HepG2 (cell line): ENCODE data around the gene LRSAM1. TPM values are rescaled to one million over a fixed set of nuclear protein-coding genes. Genes with fewer than 3 reads are reported as not detected.

ENCODE experiments used
- ATAC-seq: fragments of 200-7000 bp; cut with Tn5 transposase; 3 replicates; pipeline ENCODE4 v1.9.1; 2020; ENCODE audit warnings: mild to moderate bottlenecking, moderate library complexity
- BruUV-seq: library from RNA; stranded (reverse); fragments of 400-500 nt; replicated peaks from 2 replicates; lab custom pipeline; 2021; lab: Mats Ljungman, UMichigan
- CTCF ChIA-PET: fragments of 300-600 bp; formaldehyde crosslinking; extraction: SDS; loops from one replicate; lab custom pipeline; 2021; ENCODE audit warnings: low total read pairs, inconsistent platforms, low intra/inter-chr PET ratio; lab: Yijun Ruan, JAX
- POLR2A ChIA-PET: fragments of 350-600 bp; sonication (Branson Sonifier 250); formaldehyde crosslinking; loops from one replicate; lab custom pipeline; 2020; ENCODE audit warnings: antibody characterized with exemption, inconsistent platforms; lab: Yijun Ruan, JAX
- DNase-seq: peaks from one replicate; pipeline ENCODE4 v3.0.0-alpha.2; 2015; ENCODE audit warnings: low spot score
- FAIRE-seq: peaks from 3 replicates; lab custom pipeline; 2011; peaks lifted over from hg19 to GRCh38; lab: Jason Lieb, UNC
- H2AFZ ChIP-seq: one replicate; pipeline ENCODE4 v1.6.1; 2011; ENCODE audit warnings: low read length, inconsistent platforms
- H3K27ac ChIP-seq: fragments of 300-600 bp; 3 replicates; pipeline ENCODE4 v1.8.0; 2011; ENCODE audit warnings: mixed run types, mild to moderate bottlenecking, mixed read lengths, low read length, inconsistent platforms; ENCODE audit not compliant: insufficient read depth; ENCODE audit errors: extremely low read length
- H3K27me3 ChIP-seq, 2 experiments: fragments of 200-600 bp in 1 of 2; 2 replicates in 1 of 2; 3 replicates in 1 of 2; pipeline versions ENCODE4 v1.6.0 to v1.8.0; 2011; ENCODE audit warnings: low read length in 2 of 2, mild to moderate bottlenecking in 2 of 2, moderate library complexity in 2 of 2, inconsistent platforms in 1 of 2; ENCODE audit not compliant: insufficient read depth in 2 of 2, control insufficient read depth in 1 of 2
- H3K36me3 ChIP-seq, 2 experiments: fragments of 200-600 bp in 1 of 2; replicated peaks in 1 of 2; 2 replicates in 1 of 2; 3 replicates in 1 of 2; pipeline versions ENCODE4 v1.5.1 to v1.8.0; 2011; ENCODE audit warnings: low read length in 2 of 2, inconsistent platforms in 1 of 2; ENCODE audit not compliant: insufficient read depth in 2 of 2, control insufficient read depth in 1 of 2
- H3K4me1 ChIP-seq: 2 replicates; pipeline ENCODE4 v1.5.1; 2012; ENCODE audit warnings: low read length, inconsistent platforms; ENCODE audit not compliant: insufficient read depth
- H3K4me2 ChIP-seq: 2 replicates; pipeline ENCODE4 v1.6.0; 2011; ENCODE audit warnings: low read depth, low read length, inconsistent platforms
- H3K4me3 ChIP-seq, 3 experiments: fragments of 200-600 bp in 1 of 3; sonication (generic), shearing (Covaris generic) in 1 of 3; replicated peaks in 1 of 3; 2 replicates each; pipeline ENCODE4 v1.5.1; 2011 to 2016; ENCODE audit warnings: low read length in 3 of 3, inconsistent platforms in 2 of 3, low read depth in 2 of 3, mild to moderate bottlenecking in 2 of 3, control low read depth in 1 of 3, mixed read lengths in 1 of 3; ENCODE audit not compliant: insufficient read depth in 1 of 3
- H3K79me2 ChIP-seq: one replicate; pipeline ENCODE4 v1.6.1; 2011; ENCODE audit warnings: low read length, inconsistent platforms; ENCODE audit not compliant: insufficient read depth
- H3K9ac ChIP-seq: 2 replicates; pipeline ENCODE4 v1.6.0; 2011; ENCODE audit warnings: mild to moderate bottlenecking, low read depth, low read length, inconsistent platforms; ENCODE audit not compliant: insufficient read depth
- H3K9me3 ChIP-seq: 2 replicates; pipeline ENCODE4 v1.5.1; 2012; ENCODE audit warnings: mild to moderate bottlenecking, low read length
- H4K20me1 ChIP-seq: 2 replicates; pipeline ENCODE4 v1.6.0; 2011; ENCODE audit warnings: inconsistent platforms, mild to moderate bottlenecking, low read length, moderate library complexity; ENCODE audit not compliant: insufficient read depth
- FOXK1 ChIP-seq: sonication (generic); formaldehyde crosslinking; IDR thresholded peaks from 2 replicates; pipeline ENCODE4 v1.4.0; 2020; ENCODE audit warnings: low read depth, missing genetic modification reagents, borderline replicate concordance
- FOXP4 ChIP-seq: sonication (generic); formaldehyde crosslinking; IDR thresholded peaks from 2 replicates; pipeline ENCODE4 v1.4.0; 2020; ENCODE audit warnings: missing genetic modification reagents
- GLI4 ChIP-seq: sonication (generic); formaldehyde crosslinking; IDR thresholded peaks from 2 replicates; pipeline ENCODE4 v1.5.1; 2020; ENCODE audit warnings: missing genetic modification reagents, mild to moderate bottlenecking, moderate library complexity, borderline replicate concordance
- IKZF5 ChIP-seq: IDR thresholded peaks from 2 replicates; pipeline ENCODE4 v1.6.1; 2018; ENCODE audit warnings: missing genetic modification reagents, mild to moderate bottlenecking, missing compliant biosample characterization
- MEIS2 ChIP-seq: sonication (generic); formaldehyde crosslinking; IDR thresholded peaks from 2 replicates; pipeline ENCODE4 v1.9.0; 2021; ENCODE audit warnings: mild to moderate bottlenecking, missing genetic modification reagents
- MLXIP ChIP-seq: sonication (generic); formaldehyde crosslinking; IDR thresholded peaks from 2 replicates; pipeline ENCODE4 v1.9.0; 2021; ENCODE audit warnings: missing genetic modification reagents, borderline replicate concordance
- MYNN ChIP-seq: sonication (generic); formaldehyde crosslinking; IDR thresholded peaks from 2 replicates; pipeline ENCODE4 v1.4.0; 2020; ENCODE audit warnings: mild to moderate bottlenecking, low read depth, missing genetic modification reagents
- NR3C1 ChIP-seq: sonication (generic); formaldehyde crosslinking; IDR thresholded peaks from 2 replicates; pipeline ENCODE4 v1.4.0; 2020; ENCODE audit warnings: missing genetic modification reagents
- POLR2AphosphoS5 ChIP-seq: IDR thresholded peaks from 2 replicates; pipeline ENCODE4 v1.6.1; 2012; ENCODE audit warnings: low read depth, low read length
- RAD51 ChIP-seq: fragments of 450-650 bp; IDR thresholded peaks from 2 replicates; pipeline ENCODE4 v1.6.1; 2016; ENCODE audit warnings: borderline replicate concordance
- THAP7 ChIP-seq: sonication (generic); formaldehyde crosslinking; IDR thresholded peaks from 2 replicates; pipeline ENCODE4 v1.8.1; 2023; ENCODE audit warnings: mild to moderate bottlenecking, missing genetic modification reagents
- ZBTB4 ChIP-seq: sonication (generic); formaldehyde crosslinking; IDR thresholded peaks from 2 replicates; pipeline ENCODE4 v1.4.0; 2020; ENCODE audit warnings: missing genetic modification reagents, mild to moderate bottlenecking, borderline replicate concordance
- ZNF232 ChIP-seq: sonication (generic); formaldehyde crosslinking; IDR thresholded peaks from 2 replicates; pipeline ENCODE4 v1.4.0; 2020; ENCODE audit warnings: missing genetic modification reagents, borderline replicate concordance
- ZNF576 ChIP-seq: sonication (generic); formaldehyde crosslinking; IDR thresholded peaks from 2 replicates; pipeline ENCODE4 v1.4.0; 2020; ENCODE audit warnings: mild to moderate bottlenecking, missing genetic modification reagents
- WGBS: methylation state at CpG from one replicate; pipeline ENCODE4 v1.1.6; 2017; ENCODE audit warnings: low lambda C conversion rate; 5-methylcytosine and 5-hydroxymethylcytosine counted together
- in situ Hi-C: cut with HindIII; loops from 2 replicates; pipeline ENCODE4 v1.10.0; 2017; ENCODE audit warnings: low pct_unique_long_range_greater_than_20kb; ENCODE audit not compliant: extremely low pct_ligation_motif_present
- intact Hi-C: fragments of 100-400 bp; cut with micrococcal nuclease; formaldehyde crosslinking; loops from one replicate; pipeline ENCODE4 v1.10.0; 2022; ENCODE audit not compliant: unreplicated experiment
- polyA plus RNA-seq, 8 experiments: library from polyadenylated mRNA; depleted of rRNA in 3 of 8; stranded (reverse) in 7 of 8; unstranded in 1 of 8; fragments of >200 nt; fragmentation: Illumina TruSeq in 4 of 8; extraction: Trizol in 4 of 8; gene quantifications; 2 replicates each; pipeline versions ENCODE4 v1.2.1 to v1.2.3, GENCODE V29; 2011 to 2016; ENCODE audit warnings: low read depth in 4 of 8, missing spikeins in 1 of 8, mixed read lengths in 1 of 8; ENCODE audit not compliant: insufficient read depth in 1 of 8
- total RNA-seq, 5 experiments: library from RNA; depleted of rRNA; stranded (reverse); fragments of >200 nt; fragmentation: Illumina TruSeq; extraction: Trizol; gene quantifications; 2 replicates each; pipeline ENCODE4 v1.2.3, GENCODE V29; 2016; ENCODE audit warnings: low read depth in 1 of 5

The LRSAM1 gene
- total and polyA plus RNA-seq, 2 of the 13 experiments (the other 11 are each of a cell fraction or from before 2014, with no cell fraction given): 8.7 to 10.2 TPM

- in situ Hi-C loops: no loop called here
- WGBS: 96% methylated on average over 5 of the region's 14 CpGs
- ChIA-PET POLR2A (no interaction called here), CTCF (no interaction called here)
- H3K79me2 ChIP-seq: no peaks in the 10 kb centered on the region
- H3K4me2 ChIP-seq: no peak overlapping the region
- H3K36me3 ChIP-seq: peaks cover 9 to 41% of the 10 kb centered on the region in 2 experiments
- H4K20me1 ChIP-seq: no peaks in the 10 kb centered on the region
- DNase-seq (no peak), FAIRE-seq (no peak), ATAC-seq (no peak)
- H3K4me1 ChIP-seq: no peaks in the 10 kb centered on the region
- BruUV-seq: no TSS peak
- no peaks in the 10 kb centered on the region for H3K27me3 ChIP-seq
- no peaks in the 10 kb centered on the region for H3K9me3 ChIP-seq
- H3K9ac ChIP-seq: no peak overlapping the region
- intact Hi-C loops: no loop called here
- no peak overlapping the region for H3K4me3 ChIP-seq
- no peak overlapping the region for H2AFZ ChIP-seq
- no peak overlapping the region for H3K27ac ChIP-seq
- TF ChIP-seq NR3C1 (CRISPR knock-in tag) (no peak), ZNF232 (CRISPR knock-in tag) (no peak), ZBTB4 (CRISPR knock-in tag) (no peak), MYNN (no peak), ZNF576 (CRISPR knock-in tag) (no peak), GLI4 (CRISPR knock-in tag) (no peak), FOXK1 (CRISPR knock-in tag) (no peak), THAP7 (CRISPR knock-in tag) (no peak), RAD51 (no peak), MEIS2 (CRISPR knock-in tag) (no peak), IKZF5 (CRISPR knock-in tag) (no peak), POLR2AphosphoS5 (no peak), FOXP4 (CRISPR knock-in tag) (no peak), MLXIP (CRISPR knock-in tag) (no peak)
Measured at GRCh38 chr9:127492616-127493015, 41.3 kb downstream of the LRSAM1 start.
